ENCODE measurements around the gene C10orf120.

Gene C10orf120

DNA sequence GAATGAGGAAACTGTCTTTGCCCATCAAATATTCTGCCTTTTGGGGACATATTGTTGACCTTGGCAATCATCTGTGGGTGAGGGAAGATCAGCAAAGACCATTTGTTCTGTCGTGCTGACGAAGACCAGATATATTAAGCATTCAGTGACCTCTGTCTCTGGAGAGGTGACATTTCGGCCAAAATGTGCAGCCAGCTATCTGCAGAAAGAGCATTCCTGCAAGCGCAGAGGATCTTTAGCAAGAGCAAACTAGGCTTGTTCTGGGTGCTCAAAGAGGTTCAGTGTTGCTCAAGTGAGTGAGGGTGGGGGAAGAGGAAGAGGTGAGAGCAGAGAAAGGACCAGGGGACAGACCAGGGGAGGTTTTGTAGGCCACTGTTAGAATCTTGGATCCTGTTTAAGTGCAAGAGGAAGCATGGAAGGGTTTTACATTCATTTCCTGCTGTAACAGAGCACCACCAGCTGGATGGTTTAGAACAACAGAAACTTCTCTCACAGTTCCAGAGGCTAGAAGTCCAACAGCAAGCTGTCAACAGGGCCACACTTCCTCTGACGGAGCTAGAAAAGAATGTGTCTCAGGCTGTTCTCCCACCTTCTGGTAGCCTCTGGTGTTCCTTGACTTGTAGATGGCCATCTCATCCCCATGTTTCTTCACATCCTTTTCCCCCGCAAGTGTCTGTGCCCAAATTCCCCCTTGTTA lies 11.2 kb downstream of the C10orf120 start:
- TF ChIP-seq, protein P1, sequence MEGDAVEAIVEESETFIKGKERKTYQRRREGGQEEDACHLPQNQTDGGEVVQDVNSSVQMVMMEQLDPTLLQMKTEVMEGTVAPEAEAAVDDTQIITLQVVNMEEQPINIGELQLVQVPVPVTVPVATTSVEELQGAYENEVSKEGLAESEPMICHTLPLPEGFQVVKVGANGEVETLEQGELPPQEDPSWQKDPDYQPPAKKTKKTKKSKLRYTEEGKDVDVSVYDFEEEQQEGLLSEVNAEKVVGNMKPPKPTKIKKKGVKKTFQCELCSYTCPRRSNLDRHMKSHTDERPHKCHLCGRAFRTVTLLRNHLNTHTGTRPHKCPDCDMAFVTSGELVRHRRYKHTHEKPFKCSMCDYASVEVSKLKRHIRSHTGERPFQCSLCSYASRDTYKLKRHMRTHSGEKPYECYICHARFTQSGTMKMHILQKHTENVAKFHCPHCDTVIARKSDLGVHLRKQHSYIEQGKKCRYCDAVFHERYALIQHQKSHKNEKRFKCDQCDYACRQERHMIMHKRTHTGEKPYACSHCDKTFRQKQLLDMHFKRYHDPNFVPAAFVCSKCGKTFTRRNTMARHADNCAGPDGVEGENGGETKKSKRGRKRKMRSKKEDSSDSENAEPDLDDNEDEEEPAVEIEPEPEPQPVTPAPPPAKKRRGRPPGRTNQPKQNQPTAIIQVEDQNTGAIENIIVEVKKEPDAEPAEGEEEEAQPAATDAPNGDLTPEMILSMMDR (IDR thresholded peaks at IDR 0.05; ENCODE audit: extremely low read depth, missing control alignments): no peak
- DNase-seq (ENCODE audit: low spot score): no peak

DNA sequence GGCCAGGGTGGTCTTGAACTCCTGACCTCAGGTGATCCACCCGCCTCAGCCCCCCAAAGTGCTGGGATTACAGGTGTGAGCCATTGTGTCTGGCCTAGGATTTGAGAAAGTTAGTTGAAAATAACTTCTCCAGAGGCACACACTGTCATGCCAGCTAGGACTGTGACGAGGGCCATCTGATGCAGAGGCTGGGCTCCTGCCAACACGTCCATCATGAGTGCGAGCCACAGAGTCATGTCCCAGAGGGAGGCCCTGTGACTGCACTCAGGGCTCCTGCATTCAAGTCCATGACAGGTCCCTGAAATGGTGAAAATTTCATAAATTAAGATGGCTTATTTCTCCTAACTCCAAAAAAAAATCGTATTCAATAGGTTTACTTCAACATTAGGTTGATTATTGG lies 17.1 kb downstream of the C10orf120 start:
- TF ChIP-seq, protein P1 (IDR thresholded peaks at IDR 0.05; ENCODE audit: extremely low read depth, missing control alignments): no peak
- no peak for DNase-seq (ENCODE audit: low spot score)

GRCh38 chr10:122678266-122678665 lies 21.4 kb downstream of the C10orf120 start:
- TF ChIP-seq, protein P1 (IDR thresholded peaks at IDR 0.05; ENCODE audit: extremely low read depth, missing control alignments): no peak

GRCh38 chr10:122675278-122675677 lies 24.4 kb downstream of the C10orf120 start:
- no peak for DNase-seq (ENCODE audit: low spot score)
- TF ChIP-seq, protein P1 (IDR thresholded peaks at IDR 0.05; ENCODE audit: extremely low read depth, missing control alignments): no peak

More at GRCh38 chr10:122678266-122678665, 21.4 kb downstream of the C10orf120 start:
- no peak for DNase-seq (ENCODE audit: low spot score)

- TF ChIP-seq, protein P1 (IDR thresholded peaks at IDR 0.05; ENCODE audit: extremely low read depth, missing control alignments): no peak
- DNase-seq (ENCODE audit: low spot score): no peak
Measured at GRCh38 chr10:122674781-122675180, 24.9 kb downstream of the C10orf120 start.

- no peak for DNase-seq (ENCODE audit: low spot score)
- TF ChIP-seq, protein P1 (IDR thresholded peaks at IDR 0.05; ENCODE audit: extremely low read depth, missing control alignments): no peak
Measured at GRCh38 chr10:122673731-122674130, 25.9 kb downstream of the C10orf120 start.

DNA sequence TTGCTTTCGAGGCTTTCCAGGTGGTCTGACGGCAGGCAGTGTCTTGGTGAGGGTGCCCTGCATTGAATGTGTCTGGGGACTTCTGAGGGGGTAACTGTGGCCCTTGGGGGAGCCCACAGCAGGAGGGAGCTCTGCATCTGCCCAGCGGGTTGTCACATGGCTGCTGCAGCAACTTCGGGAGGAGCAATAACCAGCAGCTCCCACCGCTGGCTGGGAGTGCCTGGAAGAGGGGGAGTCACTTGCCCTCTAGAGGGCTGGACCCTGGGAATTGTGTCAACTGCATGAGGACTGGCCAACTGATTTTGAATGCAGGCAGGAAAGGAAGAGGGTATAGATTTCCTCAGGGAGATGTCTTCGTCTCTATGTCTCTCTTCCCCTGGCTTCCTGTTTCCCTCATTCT lies 26.4 kb downstream of the C10orf120 start:
- TF ChIP-seq, protein P1 (IDR thresholded peaks at IDR 0.05; ENCODE audit: extremely low read depth, missing control alignments): no peak

More for the DNA sequence above, 26.4 kb downstream of the C10orf120 start:
- DNase-seq (ENCODE audit: low spot score): no peak

Data from GM20000 (cell line).